GM21619 (cell line): ENCODE data around the gene LRRC2.
"Not testable (repeated sequence)": the region's sequence is repeated elsewhere in the genome, so short reads cannot be mapped to it uniquely, and the experiment has no call there.

Experiments used
- ATAC-seq: cut with Tn5 transposase; IDR thresholded peaks from one replicate; pipeline ENCODE4 v1.9.1; 2021; ENCODE audit not compliant: unreplicated experiment

The LRRC2 gene

GRCh38 chr3:46566040-46566641 lies at the start of gene LRRC2:
Gene LRRC2, minus strand, starts transcription at chr3:46566302. Its CDS starts 14,711 bp downstream, at chr3:46551591.
- no peak for ATAC-seq

- ATAC-seq: no peak
Measured at GRCh38 chr3:46615050-46615775, 49.1 kb upstream of the LRRC2 start.

- ATAC-seq: no peak
Measured at GRCh38 chr3:46614431-46614830, 48.3 kb upstream of the LRRC2 start.

GRCh38 chr3:46613313-46614005 lies 47.4 kb upstream of the LRRC2 start:
- ATAC-seq: no peak

GRCh38 chr3:46612324-46612723 lies 46.2 kb upstream of the LRRC2 start, which contains the start of gene FAM240A:
Gene FAM240A, plus strand, starts transcription at chr3:46612525. Its CDS starts 159 bp downstream, at chr3:46612684.
- no peak for ATAC-seq

GRCh38 chr3:46609944-46610722 lies 44.0 kb upstream of the LRRC2 start:
- no peak for ATAC-seq

- no peak for ATAC-seq
Measured at GRCh38 chr3:46609212-46609721, 43.2 kb upstream of the LRRC2 start.

- no peak for ATAC-seq
Measured at GRCh38 chr3:46607603-46608028, 41.5 kb upstream of the LRRC2 start.

GRCh38 chr3:46604127-46604526 lies 38.0 kb upstream of the LRRC2 start:
- no peak for ATAC-seq

- ATAC-seq: no peak
Measured at GRCh38 chr3:46603446-46604046, 37.4 kb upstream of the LRRC2 start.

GRCh38 chr3:46599590-46599989 lies 33.5 kb upstream of the LRRC2 start:
- ATAC-seq: no peak

- ATAC-seq: no peak
Measured at GRCh38 chr3:46595819-46596314, 29.8 kb upstream of the LRRC2 start.

GRCh38 chr3:46594723-46595122 lies 28.6 kb upstream of the LRRC2 start:
- no peak for ATAC-seq

GRCh38 chr3:46593979-46594378 lies 27.9 kb upstream of the LRRC2 start:
- no peak for ATAC-seq

- no peak for ATAC-seq
Measured at GRCh38 chr3:46593274-46593862, 27.3 kb upstream of the LRRC2 start.

- not testable (repeated sequence) for ATAC-seq
Measured at GRCh38 chr3:46587268-46587667, 21.2 kb upstream of the LRRC2 start.

- ATAC-seq: no peak
Measured at GRCh38 chr3:46586738-46587246, 20.7 kb upstream of the LRRC2 start.

- no peak for ATAC-seq
Measured at GRCh38 chr3:46585799-46586693, 19.9 kb upstream of the LRRC2 start.
